HepG2 (cell line): Measurements from ENCODE around the gene COQ8A. TPM values are rescaled to one million over a fixed set of nuclear protein-coding genes. Genes with fewer than 3 reads are reported as not detected.

ENCODE experiments used
- AHR ChIP-seq: IDR thresholded peaks from 2 replicates; pipeline ENCODE4 v1.6.1; 2018; ENCODE audit warnings: missing genetic modification reagents, missing compliant biosample characterization
- CREB1 ChIP-seq, 2 experiments: fragments of 450-650 bp in 1 of 2; IDR thresholded peaks; 2 replicates each; pipeline ENCODE4 v1.6.1; 2016 to 2017; ENCODE audit warnings: control low read depth in 1 of 2, mild to moderate bottlenecking in 1 of 2, missing compliant biosample characterization in 1 of 2, missing genetic modification characterization in 1 of 2
- HOXA7 ChIP-seq: sonication (generic); formaldehyde crosslinking; IDR thresholded peaks from 2 replicates; pipeline ENCODE4 v1.8.1; 2022; ENCODE audit warnings: mild to moderate bottlenecking, missing genetic modification reagents, moderate library complexity
- JARID2 ChIP-seq: sonication (generic); formaldehyde crosslinking; IDR thresholded peaks from 2 replicates; pipeline ENCODE4 v1.8.1; 2023; ENCODE audit warnings: missing genetic modification reagents, inconsistent platforms; ENCODE audit not compliant: insufficient replicate concordance
- NFYC ChIP-seq: IDR thresholded peaks from 2 replicates; pipeline ENCODE4 v1.6.1; 2016; ENCODE audit warnings: missing genetic modification reagents, missing compliant biosample characterization
- PCBP2 ChIP-seq: fragments of 200-400 bp; formaldehyde crosslinking; optimal IDR thresholded peaks from 2 replicates; pipeline ENCODE3; 2018; ENCODE audit warnings: low read length, low read depth; ENCODE audit not compliant: poor library complexity, severe bottlenecking
- POLR2AphosphoS5 ChIP-seq: IDR thresholded peaks from 2 replicates; pipeline ENCODE4 v1.6.1; 2012; ENCODE audit warnings: low read depth, low read length
- PREB ChIP-seq: sonication (generic); formaldehyde crosslinking; IDR thresholded peaks from 2 replicates; pipeline ENCODE4 v1.4.0; 2020; ENCODE audit warnings: missing genetic modification reagents
- RFX1 ChIP-seq: fragments of 450-650 bp; IDR thresholded peaks from 2 replicates; pipeline ENCODE4 v1.6.1; 2017
- SNAPC4 ChIP-seq: sonication (generic); formaldehyde crosslinking; IDR thresholded peaks from 2 replicates; pipeline ENCODE4 v1.4.0; 2020; ENCODE audit warnings: mild to moderate bottlenecking, missing genetic modification reagents
- SSRP1 ChIP-seq: IDR thresholded peaks from 2 replicates; pipeline ENCODE4 v1.6.1; 2016; ENCODE audit warnings: control low read depth
- TBL1XR1 ChIP-seq: fragments of 150-350 bp; IDR thresholded peaks from 2 replicates; pipeline ENCODE4 v1.6.1; 2014; ENCODE audit warnings: borderline replicate concordance, low read length; ENCODE audit not compliant: partially characterized antibody
- TRIM24 ChIP-seq: sonication (generic); formaldehyde crosslinking; IDR thresholded peaks from 2 replicates; pipeline ENCODE4 v1.8.0; 2022; ENCODE audit warnings: mild to moderate bottlenecking, missing genetic modification reagents
- ZFP36 ChIP-seq: fragments of 150-350 bp; IDR thresholded peaks from 2 replicates; pipeline ENCODE4 v1.6.1; 2018; ENCODE audit warnings: borderline replicate concordance, low read length, low read depth; ENCODE audit not compliant: partially characterized antibody
- ZHX1 ChIP-seq: sonication (generic); formaldehyde crosslinking; IDR thresholded peaks from 2 replicates; pipeline ENCODE4 v1.8.1; 2022; ENCODE audit warnings: low read depth, mild to moderate bottlenecking, missing genetic modification reagents
- ZNF143 ChIP-seq: sonication (generic); formaldehyde crosslinking; IDR thresholded peaks from 2 replicates; pipeline ENCODE4 v1.4.0; 2020; ENCODE audit warnings: missing genetic modification reagents
- ZNF350 ChIP-seq: sonication (generic); formaldehyde crosslinking; IDR thresholded peaks from 2 replicates; pipeline ENCODE4 v1.4.0; 2020; ENCODE audit warnings: mild to moderate bottlenecking, low read depth, missing genetic modification reagents, borderline replicate concordance
- ZNF44 ChIP-seq: sonication (generic); formaldehyde crosslinking; IDR thresholded peaks from 2 replicates; pipeline ENCODE4 v1.5.1; 2020; ENCODE audit warnings: mild to moderate bottlenecking, missing genetic modification reagents
- ZNF597 ChIP-seq: sonication (generic); formaldehyde crosslinking; IDR thresholded peaks from 2 replicates; pipeline ENCODE4 v1.5.0; 2020; ENCODE audit warnings: missing genetic modification reagents
- ZNF7 ChIP-seq: IDR thresholded peaks from 2 replicates; pipeline ENCODE4 v1.6.1; 2016; ENCODE audit warnings: missing biosample characterization, missing genetic modification reagents
- ZNF792 ChIP-seq: IDR thresholded peaks from 2 replicates; pipeline ENCODE4 v1.6.1; 2016
- polyA plus RNA-seq, 8 experiments: library from polyadenylated mRNA; depleted of rRNA in 3 of 8; stranded (reverse) in 7 of 8; unstranded in 1 of 8; fragments of >200 nt; fragmentation: Illumina TruSeq in 4 of 8; extraction: Trizol in 4 of 8; gene quantifications; 2 replicates each; pipeline versions ENCODE4 v1.2.1 to v1.2.3, GENCODE V29; 2011 to 2016; ENCODE audit warnings: low read depth in 4 of 8, missing spikeins in 1 of 8, mixed read lengths in 1 of 8; ENCODE audit not compliant: insufficient read depth in 1 of 8
- total RNA-seq, 5 experiments: library from RNA; depleted of rRNA; stranded (reverse); fragments of >200 nt; fragmentation: Illumina TruSeq; extraction: Trizol; gene quantifications; 2 replicates each; pipeline ENCODE4 v1.2.3, GENCODE V29; 2016; ENCODE audit warnings: low read depth in 1 of 5

COQ8A gene
- total and polyA plus RNA-seq, 2 of the 13 experiments (the other 11 are each of a cell fraction or from before 2014, with no cell fraction given) = 60.4 to 88.7 TPM

GRCh38 chr1:226945106-226945857, 5.2 kb downstream of the COQ8A start (continued):
- TF ChIP-seq TBL1XR1 = no peak
- peak; percentile 45 for TF ChIP-seq POLR2AphosphoS5
- no peak for TF ChIP-seq JARID2 (CRISPR knock-in tag)
- TF ChIP-seq SSRP1 = no peak; the same call in 1 of the 2 replicates
- no peak for TF ChIP-seq ZFP36
- peak; percentile 63 for TF ChIP-seq ZNF792
- no peak for TF ChIP-seq TRIM24 (CRISPR knock-in tag)
- TF ChIP-seq NFYC = peak; percentile 68
- no peak for TF ChIP-seq ZNF143 (CRISPR knock-in tag)
- TF ChIP-seq SNAPC4 (CRISPR knock-in tag) = no peak
- TF ChIP-seq ZNF7 (CRISPR knock-in tag) = no peak
- TF ChIP-seq PCBP2 = no peak
- no peak for TF ChIP-seq HOXA7 (CRISPR knock-in tag)
- no peak; the same call in 1 of the 2 replicates for TF ChIP-seq AHR (CRISPR knock-in tag)
- peak; percentile 77 for TF ChIP-seq ZNF350
- no peak for TF ChIP-seq PREB (CRISPR knock-in tag)
- no peak for TF ChIP-seq RFX1
- TF ChIP-seq CREB1 (IDR thresholded peaks at IDR 0.05) = 0 out of 2 replicates have a peak, but pooled peaks have one; percentile 5
- TF ChIP-seq CREB1 (CRISPR knock-in tag; IDR thresholded peaks at IDR 0.05) = no peak
- no peak for TF ChIP-seq ZNF44 (CRISPR knock-in tag)
- TF ChIP-seq ZHX1 = 0 out of 2 replicates have a peak, but pooled peaks have one; percentile 37
- no peak for TF ChIP-seq ZNF597 (CRISPR knock-in tag)
